Measurements from ENCODE around the gene BABAM2.
"Not testable (repeated sequence)": the region's sequence is repeated elsewhere in the genome, so short reads cannot be mapped to it uniquely, and the experiment has no call there.

The BABAM2 gene

DNA sequence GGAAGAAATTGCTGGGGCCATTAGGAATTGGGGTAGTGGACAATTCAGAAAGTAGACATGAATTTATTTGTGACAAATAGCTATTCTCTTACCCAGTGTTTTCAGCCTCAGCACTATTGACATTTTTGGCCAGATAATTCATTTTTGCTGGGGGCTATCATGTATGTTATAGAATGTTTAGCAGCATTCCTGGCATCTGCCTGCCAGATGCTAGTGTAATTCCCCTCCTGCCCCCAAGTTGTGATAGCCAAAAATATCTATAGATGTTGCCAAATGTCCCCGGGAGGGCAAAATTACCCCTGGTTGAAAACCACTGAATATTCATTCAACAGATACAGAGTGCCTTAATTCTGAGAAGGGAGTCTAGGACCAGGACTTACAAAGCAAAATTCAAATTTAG is 183.6 kb downstream of the BABAM2 start:
- no peak for DNase-seq (ENCODE audit: low read depth)

DNA sequence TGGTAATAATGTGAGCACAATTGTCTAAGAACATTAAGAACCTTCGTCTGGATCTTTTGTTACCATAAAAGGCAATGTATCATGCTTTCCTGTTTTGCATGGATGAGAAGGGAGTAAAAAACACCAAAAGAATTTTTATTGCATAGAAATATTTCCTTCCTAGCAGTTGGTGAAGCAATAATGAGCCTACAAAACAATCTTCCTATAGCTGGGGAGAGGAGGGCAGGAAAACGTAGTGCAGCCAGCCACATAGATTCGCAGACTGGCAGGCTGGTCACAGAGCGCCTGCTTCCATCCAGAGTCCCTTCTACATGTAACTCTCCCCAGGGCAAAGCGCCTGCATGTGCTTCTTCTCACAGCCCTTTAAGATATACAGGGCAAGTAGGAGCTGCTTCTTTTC is 190.4 kb downstream of the BABAM2 start:
- peak; percentile 38 for DNase-seq (ENCODE audit: low read depth)

DNA sequence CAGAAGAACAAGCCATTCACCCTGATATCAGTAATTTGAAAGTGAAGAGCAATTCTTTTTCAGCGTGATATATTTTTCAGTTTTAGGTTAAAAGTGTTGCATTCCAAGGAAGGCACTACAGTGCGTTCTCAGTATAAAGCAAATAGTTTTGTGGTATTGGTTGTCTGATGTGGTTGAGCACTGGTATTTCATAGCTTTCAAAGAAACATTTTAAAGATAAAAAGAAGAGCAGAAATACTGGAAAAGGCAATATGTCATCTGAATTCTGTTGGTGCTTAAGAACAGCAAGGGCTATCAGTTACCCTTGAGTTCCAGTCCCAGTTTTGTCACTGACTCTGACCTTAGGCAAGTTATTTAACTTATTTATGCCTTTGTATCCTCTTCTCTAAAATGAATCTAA is 191.6 kb downstream of the BABAM2 start:
- DNase-seq (ENCODE audit: low read depth) = peak; percentile 55

DNA sequence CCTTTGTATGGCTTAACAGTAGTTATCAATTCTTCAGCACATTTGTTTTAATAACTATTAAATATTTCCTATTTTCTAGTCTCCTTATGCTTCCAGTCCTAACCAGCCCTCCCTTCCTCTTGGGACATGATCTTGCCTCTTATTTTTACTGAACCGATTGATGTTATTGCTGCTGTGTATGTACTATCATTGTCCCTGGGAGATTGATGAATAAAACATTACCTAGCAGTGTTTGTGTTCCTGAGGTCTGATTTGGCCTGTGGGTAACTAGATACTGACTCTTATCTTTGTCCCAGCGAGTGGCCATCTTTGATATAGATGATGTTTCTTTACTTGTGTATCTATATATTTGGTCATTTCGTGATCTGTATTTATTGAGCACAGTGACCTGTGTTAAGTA is 192.9 kb downstream of the BABAM2 start:
- DNase-seq (ENCODE audit: low read depth) = no peak

DNA sequence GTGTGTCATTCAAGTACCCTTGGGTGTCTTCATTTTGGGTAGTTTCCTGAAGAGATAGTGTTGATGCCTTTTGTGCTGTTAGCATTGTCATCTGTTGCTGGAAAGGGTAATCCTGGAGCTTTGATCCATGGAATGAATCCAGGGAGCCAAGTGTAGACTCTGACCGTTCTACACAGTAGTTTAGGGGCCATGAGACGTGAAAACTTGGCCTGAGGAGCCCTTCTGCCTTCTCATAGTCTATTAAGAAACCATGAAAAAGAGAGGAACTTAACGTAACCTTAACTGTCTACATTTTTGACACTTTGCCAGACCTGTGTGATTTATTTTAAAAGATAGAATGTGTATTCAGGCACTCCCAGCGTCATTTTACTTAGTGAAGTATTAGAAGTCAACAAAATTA is 194.0 kb downstream of the BABAM2 start:
- no peak for DNase-seq (ENCODE audit: low read depth)

DNA sequence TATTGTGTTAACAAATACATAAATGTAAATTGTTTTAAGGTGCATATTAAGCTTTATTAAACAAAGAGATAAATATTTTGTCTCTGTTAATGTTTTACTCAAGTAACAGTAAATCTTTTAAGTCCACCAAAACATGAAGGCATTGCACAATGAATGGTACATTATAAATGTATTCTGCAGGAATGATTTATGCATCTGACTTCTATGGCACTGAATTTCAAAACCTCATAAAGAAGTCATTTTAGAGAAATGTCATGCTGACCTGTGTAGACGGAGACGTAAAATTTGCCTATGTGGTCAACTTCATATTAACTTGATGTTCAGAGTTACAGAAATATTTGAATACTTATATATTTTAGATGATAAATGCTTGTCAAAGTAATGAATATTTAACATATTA is 194.7 kb downstream of the BABAM2 start:
- no peak for DNase-seq (ENCODE audit: low read depth)

DNA sequence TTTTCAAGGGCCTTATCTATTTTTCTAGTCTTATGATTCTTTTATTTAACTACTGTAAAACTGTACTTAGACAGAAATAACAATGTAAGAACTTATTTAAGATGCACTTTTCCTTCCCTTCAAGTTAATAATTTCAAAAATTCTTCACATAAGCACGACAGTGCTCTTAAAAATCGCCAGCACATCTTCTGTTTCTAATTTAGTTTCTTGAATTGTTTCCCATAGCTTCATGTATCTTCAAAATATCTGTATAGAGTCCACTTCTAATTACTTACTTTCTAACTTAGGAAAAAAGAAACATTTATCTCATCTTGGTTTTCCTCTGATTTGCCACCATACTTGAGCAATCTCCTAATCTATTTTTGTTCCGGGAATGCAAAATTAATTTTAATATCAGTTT is 196.1 kb downstream of the BABAM2 start:
- no peak for DNase-seq (ENCODE audit: low read depth)

DNA sequence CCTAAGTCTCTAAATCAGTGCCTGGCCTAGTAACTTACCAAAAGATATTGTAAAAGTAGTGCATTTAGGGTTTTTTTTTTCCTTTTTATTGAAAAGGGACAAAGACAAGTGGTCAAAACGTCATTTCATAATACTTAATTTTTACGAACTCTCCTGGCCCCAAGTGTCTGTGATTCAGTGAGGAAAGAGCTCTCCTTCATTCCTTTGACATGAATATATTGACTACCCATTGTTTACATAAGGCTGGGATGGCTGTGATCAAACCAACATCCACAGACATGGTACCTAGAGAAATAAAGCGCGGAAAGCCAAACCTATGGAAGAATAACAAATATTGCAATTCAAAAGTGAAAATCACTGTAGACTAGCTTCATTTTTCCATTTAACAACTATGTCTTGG is 198.4 kb downstream of the BABAM2 start:
- peak; percentile 34 for DNase-seq (ENCODE audit: low read depth)

DNA sequence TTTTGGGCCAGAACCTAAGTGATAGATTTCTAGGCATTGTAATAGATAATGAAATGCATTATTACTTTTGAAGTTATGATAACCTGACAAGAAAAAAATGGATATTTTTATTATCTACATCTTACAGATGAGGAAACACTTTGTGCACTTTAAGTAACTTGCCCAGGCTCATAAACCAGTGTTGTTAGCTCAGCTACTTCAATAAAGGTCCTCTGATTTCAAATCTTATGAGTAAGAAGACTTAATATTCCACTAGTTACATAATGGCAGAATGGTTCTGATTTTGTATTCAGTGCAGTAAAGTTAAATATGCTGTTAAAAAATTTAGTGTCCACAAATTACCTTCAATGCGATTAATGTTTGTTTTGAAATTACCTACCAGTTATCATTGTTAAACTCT is 199.0 kb downstream of the BABAM2 start:
- DNase-seq (ENCODE audit: low read depth) = no peak

DNA sequence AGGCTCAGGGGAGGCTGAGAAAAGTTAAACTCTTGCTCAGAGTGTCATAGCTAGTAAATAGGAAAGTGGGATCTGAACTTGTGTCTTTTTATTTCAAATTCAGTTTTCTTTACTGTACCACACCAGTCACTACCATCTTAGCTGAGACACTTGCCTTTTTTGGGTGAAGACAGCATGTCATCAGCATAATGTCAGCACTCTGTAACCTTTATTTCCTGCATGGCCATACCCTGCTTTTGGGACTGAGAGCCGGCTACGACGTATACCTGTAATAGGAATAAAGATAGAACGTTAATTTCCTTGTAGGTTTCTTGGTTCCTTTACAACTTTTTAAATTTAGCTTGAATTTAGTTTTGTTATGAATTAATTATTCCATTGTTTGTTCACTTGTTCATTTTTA is 202.8 kb downstream of the BABAM2 start:
- no peak for DNase-seq (ENCODE audit: low read depth)

DNA sequence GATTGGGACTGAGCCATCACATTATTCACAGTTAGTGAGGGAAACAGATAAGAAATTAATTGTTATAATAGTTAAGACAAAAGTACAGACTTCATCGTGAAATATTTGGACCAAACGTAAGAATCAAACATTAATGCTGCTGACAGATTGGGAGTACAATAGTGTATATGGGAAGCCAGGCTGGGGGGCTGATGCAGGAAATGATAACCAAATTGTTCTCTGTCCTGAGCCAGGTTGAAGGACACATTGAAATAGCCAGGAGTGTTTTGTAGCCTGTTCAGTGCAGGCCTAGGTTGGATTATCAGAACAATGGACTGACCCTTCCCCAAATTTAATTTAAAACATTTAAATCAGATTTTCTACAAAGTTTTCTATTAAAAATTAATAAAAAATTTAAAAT is 203.2 kb downstream of the BABAM2 start:
- no peak for DNase-seq (ENCODE audit: low read depth)

DNA sequence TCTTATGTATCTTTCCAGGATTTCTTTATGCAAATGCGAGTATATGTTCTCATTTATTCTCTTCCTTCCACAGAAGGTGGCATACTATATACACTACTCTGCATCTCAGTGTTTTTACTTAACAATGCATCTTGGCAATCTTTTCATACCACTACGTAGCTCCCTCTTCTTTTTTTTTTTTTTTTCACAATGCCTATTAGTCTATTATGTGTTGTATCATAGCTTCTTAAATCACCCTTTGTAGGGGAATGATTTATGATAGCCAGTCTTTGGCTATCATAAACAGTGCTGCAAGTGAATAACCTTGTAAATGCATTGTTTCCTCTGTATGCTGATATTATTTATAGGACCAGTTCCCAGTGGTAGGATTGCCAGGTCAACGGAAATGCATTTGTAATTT is 204.2 kb downstream of the BABAM2 start:
- DNase-seq (ENCODE audit: low read depth) = no peak

DNA sequence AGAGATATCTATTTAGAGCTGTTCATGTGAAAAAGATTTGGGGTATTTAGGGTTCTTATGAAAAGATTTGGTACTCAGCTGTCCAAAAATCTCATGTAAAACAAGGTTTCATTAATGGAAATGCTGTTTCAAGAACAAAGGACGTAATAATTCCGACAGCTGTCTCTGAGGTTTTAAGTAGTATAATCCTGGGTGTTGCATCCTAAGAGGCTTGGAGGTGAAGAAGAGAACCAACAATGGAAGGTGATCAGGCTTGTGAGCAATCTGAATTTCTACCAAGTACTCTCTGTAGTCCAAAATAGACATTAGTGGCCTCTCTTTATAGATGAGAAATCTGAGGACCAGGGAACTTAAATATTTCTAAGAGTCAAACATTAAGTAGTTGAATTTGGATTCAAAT is 205.1 kb downstream of the BABAM2 start:
- no peak for DNase-seq (ENCODE audit: low read depth)

DNA sequence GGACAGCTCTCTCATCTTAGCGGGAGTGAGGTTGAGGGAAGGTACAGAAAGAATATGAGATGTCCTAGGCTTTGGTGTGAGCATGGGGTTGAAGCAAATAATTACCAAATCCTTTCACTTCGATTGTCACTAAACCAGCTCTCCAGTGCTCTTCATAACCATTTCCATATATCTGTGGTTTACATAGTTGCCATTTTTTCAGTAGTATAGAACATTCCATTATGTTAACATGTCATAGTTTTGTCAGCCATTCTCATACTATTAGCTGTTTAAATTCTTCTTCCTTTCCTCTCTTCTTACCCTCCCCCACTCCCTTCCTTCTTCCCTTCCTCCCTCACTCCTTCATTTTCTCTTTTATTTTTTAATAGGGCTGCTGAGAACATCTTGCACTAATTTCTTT is 205.9 kb downstream of the BABAM2 start:
- DNase-seq (ENCODE audit: low read depth) = peak; percentile 32

DNA sequence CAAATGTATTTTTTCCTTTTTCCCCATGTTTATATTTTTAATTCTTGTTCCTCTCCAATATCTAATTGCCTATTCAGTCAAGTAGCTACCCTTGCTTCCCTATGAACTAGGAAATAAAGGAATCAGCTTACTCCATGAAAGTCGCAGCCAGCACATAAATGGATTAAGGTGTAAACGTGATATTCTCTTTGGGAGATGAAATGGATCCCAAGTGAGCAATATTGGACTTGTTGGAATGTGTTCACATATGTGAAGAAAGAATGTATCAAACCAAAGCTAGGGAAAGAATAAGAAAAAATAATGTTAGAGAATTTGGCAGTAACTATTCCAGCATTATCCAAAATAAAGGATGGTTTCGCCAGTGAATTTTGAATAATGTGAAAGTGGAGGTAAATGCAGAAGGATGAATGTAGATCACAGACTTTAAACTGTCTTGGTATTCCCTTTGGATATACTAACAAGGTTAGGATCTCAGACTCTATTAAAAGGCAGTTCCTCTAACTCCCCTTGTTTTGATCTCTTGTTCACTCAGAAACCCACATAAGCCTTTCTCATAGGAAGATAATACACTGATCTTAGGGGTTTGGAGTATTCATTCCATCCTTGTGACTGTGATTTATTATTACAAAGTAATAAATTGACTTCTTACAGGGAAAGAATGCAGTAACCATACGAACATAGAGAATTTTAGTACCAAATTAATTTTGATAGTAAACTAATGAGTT is 208.1 kb downstream of the BABAM2 start:
- DNase-seq (ENCODE audit: low read depth) = no peak

DNA sequence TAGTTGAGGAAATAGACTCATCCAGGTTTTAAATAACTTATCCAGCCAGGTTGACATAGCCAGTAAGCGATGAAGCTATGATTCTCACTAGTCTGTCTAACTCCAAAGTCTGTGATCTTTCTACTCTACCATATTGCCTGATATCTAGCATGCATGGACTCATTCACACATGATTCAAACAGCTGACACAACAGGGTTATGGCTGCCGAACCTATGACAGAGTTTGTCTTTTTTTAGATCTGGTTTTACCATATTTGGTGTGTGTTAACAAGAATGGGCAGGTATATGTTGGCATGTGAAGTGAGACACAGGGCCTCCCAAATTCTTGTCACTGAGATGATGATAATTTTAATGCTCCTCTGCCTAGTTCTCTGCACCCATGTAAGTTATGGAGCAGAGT is 210.6 kb downstream of the BABAM2 start:
- DNase-seq (ENCODE audit: low read depth) = no peak

DNA sequence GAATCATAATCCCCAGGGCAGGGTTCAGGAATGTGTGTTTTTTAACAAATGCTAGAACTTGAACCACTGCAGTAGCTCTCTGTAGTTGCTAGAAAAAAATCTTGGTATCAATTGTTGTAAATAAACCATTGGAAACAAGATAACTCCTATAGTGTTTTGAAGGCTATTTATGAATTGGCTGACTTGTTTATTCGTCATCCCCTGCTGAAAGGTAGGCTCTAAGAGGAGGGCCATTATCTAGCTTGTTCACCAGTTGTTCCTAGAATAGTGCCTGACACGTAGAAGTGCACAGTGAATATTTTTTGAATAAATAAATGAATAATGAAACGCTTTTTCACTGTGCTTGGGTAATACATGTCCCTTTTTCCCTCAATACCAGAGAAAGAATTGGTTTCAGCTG is 211.4 kb downstream of the BABAM2 start:
- DNase-seq (ENCODE audit: low read depth) = no peak

DNA sequence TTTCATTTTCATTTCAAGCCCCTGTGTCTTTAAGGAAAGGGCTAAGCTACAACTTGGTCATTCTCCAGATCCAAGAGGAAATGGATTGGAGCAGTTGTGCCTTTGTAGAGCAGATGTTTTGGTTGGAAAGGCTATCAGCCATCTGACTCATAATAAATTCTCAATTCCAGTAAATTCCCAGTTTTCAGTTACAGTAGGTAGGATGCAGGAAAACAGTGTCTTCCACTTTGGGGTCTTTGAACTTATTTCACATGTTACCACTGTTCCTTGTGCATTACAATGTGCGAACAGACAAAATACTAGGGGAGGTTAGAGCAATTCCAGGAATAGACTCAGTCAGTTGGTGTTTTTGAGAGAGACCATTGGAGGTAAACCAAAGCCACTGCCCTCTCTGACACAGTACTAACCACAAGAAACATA is 211.9 kb downstream of the BABAM2 start:
- peak; percentile 43 for DNase-seq (ENCODE audit: low read depth)

DNA sequence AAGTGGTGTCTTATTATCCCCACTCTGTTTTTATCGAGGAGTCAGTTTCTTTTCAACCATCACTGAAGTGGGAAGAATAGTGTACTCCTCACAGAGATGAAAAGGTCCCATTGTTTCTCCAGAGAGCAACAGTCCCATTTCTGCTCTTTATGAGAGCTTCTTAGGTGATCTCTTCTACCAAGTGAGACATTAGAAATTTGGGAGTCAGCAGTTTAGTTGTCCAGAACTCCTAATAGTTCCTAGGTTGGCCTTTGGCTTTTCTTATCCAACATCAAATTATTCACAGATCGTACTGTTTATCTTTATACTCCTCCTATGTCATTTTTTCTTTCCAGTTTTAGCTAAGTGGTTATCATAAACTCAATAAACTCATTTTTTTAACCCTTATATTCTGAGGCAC is 213.1 kb downstream of the BABAM2 start:
- DNase-seq (ENCODE audit: low read depth) = no peak

DNA sequence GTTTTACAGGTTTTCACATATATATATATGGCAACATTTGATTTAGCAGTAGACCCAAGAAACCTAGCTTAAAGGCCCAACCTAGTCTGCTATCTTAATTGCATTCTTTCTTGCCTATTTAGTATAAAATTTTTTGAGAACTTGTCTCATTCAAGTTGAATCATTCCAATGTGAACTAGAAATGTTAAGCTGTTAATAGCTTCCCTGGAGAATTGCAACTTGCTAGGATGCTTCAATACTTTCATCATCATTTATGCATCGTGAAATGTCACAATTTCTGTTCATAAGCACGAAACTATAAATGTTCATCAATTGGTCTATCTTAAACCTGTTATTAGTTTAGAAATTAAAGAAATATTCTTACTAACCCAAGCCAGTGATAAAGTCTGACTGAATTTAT is 217.6 kb downstream of the BABAM2 start:
- DNase-seq (ENCODE audit: low read depth) = no peak

DNA sequence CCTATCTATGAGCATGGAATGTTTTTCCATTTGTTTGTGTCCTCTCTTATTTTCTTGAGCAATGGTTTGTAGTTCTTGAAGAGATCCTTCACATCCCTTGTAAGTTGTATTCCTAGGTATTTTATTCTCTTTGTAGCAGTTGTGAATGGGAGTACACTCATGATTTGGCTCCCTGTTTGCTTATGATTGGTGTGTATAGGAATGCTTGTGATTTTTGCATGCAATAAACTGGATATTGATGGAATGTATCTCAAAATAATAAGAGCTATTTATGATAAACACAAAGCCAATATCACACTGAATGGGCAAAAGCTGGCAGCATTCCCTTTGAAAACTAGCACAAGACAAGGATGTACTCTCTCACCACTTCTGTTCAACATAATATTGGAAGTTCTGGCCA is 223.2 kb downstream of the BABAM2 start:
- not testable (repeated sequence) for DNase-seq (ENCODE audit: low read depth)

DNA sequence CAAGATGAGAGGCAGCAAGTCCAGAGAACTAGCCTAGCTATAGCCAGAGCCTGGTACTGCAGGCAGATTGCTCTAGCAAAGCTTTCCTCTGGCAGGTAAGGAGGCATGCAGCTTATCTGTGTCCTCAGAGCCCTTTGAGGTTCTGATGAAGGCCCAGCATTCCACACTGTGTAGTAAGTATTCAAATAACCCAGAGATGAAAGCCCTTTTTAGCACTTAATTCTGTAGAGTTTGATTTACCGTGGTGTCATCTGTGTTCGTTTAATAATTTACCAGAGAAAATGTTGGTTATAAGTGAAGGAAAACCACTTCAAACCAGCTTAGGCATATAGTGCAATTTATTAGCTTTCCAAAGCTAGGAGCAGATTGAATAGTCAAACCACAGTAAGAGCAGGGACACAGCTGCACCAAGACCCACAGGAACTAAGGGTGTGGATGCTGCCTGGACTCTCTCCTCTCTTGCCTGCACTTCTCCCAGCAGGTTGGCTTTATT is 226.6 kb downstream of the BABAM2 start:
- DNase-seq (ENCODE audit: low read depth) = no peak

DNA sequence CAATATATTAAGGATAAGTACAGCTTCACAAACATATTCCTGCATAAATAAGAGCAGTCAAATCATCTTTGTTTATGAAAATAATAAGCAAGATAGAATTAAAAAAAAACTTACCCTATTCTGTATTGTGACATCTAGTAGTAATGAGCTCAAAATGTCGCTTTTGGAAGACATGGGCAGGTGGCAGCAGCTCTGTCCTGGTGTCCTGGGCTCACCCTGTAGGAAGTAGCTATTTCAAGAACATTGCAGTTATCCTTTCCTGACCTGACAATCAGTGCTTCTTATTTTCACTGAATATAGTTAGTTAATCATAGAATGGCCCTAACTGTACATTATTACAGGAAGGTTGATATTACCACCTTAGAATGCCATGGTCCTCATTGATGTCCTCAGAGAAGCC is 229.1 kb downstream of the BABAM2 start:
- DNase-seq (ENCODE audit: low read depth) = no peak

DNA sequence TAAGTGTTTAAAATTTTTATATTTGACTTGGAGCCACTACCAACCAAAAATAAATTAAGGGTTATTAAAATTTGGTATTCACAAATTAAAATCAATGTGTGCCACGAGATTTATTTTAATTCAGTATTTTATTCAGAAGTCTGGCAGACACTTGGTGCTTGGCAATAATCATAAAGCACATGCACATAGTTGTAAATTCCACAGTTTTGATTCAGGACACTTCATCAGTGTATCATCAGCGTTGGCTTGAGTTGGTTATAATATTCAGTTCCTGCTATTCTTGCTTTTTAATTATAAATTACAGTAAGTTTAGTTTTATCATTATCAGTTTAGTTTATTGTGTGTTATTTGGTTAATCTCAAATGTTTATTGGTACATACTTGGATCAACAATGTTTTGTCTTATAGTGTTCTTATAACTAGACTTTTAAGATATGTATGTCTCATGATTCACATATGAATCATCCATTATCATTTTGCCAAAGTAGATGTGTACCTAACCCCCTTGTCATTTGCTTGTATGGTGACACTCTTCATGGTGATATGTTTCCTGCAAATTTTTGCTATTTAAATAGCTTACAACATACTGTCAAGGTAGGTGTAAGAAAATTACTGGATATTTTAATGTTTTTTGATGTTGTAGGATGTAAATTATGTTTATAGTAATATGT is 237.9 kb downstream of the BABAM2 start:
- DNase-seq (ENCODE audit: low read depth) = no peak
